Peyer's patch (tissue), 4 donors: ENCODE measurements around the gene KIR3DL3.

Experiments
- POLR2A ChIP-seq, 2 donors: fragments of 450-650 bp; IDR thresholded peaks; one replicate each; pipeline ENCODE4 v1.5.1; 2017; ENCODE audit warnings: antibody characterized with exemption in 2 of 2, mild to moderate bottlenecking in 2 of 2, moderate library complexity in 2 of 2
- TF ChIP-seq, protein P1 (sequence below), 6 experiments: fragments of 450-650 bp in 4 of 6; fragments of 200-600 bp in 2 of 6; sonication (generic) in 1 of 6; IDR thresholded peaks; one replicate each; pipeline ENCODE4 v1.5.1; 2017 to 2019; ENCODE audit warnings: antibody characterized with exemption in 6 of 6, mild to moderate bottlenecking in 3 of 6, moderate library complexity in 1 of 6

DNA sequence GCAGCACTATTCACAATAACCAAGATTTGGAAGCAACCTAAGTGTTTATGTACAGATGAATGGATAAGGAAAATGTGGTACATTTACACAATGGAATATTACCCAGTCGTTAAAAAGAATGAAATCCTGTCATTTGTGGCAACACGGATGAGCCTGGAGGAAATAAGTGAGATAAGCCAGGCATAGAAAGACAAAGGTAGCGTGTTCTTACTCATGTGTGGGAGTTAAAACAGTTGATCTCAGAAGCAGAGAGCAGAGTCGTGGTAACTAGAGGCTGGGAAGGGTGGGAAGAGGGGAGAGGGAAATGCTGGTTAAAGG is 32.0 kb upstream of the KIR3DL3 start:
- no peak for TF ChIP-seq POLR2A (IDR thresholded peaks at IDR 0.05)
- TF ChIP-seq, protein P1, sequence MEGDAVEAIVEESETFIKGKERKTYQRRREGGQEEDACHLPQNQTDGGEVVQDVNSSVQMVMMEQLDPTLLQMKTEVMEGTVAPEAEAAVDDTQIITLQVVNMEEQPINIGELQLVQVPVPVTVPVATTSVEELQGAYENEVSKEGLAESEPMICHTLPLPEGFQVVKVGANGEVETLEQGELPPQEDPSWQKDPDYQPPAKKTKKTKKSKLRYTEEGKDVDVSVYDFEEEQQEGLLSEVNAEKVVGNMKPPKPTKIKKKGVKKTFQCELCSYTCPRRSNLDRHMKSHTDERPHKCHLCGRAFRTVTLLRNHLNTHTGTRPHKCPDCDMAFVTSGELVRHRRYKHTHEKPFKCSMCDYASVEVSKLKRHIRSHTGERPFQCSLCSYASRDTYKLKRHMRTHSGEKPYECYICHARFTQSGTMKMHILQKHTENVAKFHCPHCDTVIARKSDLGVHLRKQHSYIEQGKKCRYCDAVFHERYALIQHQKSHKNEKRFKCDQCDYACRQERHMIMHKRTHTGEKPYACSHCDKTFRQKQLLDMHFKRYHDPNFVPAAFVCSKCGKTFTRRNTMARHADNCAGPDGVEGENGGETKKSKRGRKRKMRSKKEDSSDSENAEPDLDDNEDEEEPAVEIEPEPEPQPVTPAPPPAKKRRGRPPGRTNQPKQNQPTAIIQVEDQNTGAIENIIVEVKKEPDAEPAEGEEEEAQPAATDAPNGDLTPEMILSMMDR (IDR thresholded peaks at IDR 0.05) = no peak
